ENCODE data around the gene MRPS25. TPM values are rescaled to one million over a fixed set of nuclear protein-coding genes. Genes with fewer than 3 reads are reported as not detected.

MRPS25 gene
- total and polyA plus RNA-seq, 5 donors, result 63.4 to 125 (median 92.7) TPM

GRCh38 chr3:15056676-15057404, 8.3 kb downstream of the MRPS25 start:
- H3K9me3 ChIP-seq (ENCODE audit: control insufficient read depth, low read length), result no peaks in the 10 kb centered on the region
- no peaks in the 10 kb centered on the region for H3K27me3 ChIP-seq (ENCODE audit: control insufficient read depth, insufficient read depth)
- ATAC-seq (peak; percentile 22 to 24), DNase-seq (no peak)
- no peaks in the 10 kb centered on the region for H3K4me1 ChIP-seq (ENCODE audit: control insufficient read depth, insufficient read depth, low read length)
- intact Hi-C loops (cut with DNase I), result loop anchor here in 1 of 4 donors (10.0 kb wide), 1 partner anchor 882 kb away; the partner anchor contains the start of genes LSM3 and XPC
- no peak overlapping the region for H3K4me3 ChIP-seq (ENCODE audit: low read length)
- 91% methylated on average over 19 of the region's 19 CpGs for WGBS
- no peak overlapping the region for H3K27ac ChIP-seq (ENCODE audit: low read length)

DNA sequence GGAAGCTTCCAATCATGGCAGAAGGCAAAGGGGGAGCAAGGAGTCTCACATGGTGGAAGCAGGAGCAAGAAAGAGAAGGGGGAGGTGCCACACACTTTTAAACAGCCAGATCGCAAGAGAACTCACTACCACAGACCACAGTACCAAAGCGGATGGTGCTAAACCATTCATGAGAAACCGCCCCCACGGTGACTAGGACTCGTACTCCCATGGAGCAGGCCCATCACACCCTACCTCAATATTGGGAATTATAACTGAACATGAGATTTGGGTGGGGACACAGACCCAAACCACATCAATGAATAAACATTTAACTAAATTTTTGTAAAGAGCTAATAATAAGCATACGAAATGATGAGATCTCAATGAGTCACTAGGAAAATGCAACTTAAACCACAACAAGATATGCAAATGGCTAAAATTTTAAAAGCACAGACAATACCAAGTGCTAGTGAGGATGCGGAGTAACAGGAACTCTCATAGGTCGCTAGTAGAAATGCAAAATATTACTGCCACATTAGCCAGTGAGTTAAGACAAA, 10.0 kb downstream of the MRPS25 start:
- no peak for ATAC-seq
- intact Hi-C loops (cut with DNase I), result loop anchor here in 1 of 4 donors (10.0 kb wide), 1 partner anchor 880 kb away; the partner anchor contains the start of genes LSM3 and XPC
- no peak for DNase-seq
- Histone ChIP-seq H3K4me3 (ENCODE audit: low read length) (no peak overlapping the region), H3K9me3 (ENCODE audit: control insufficient read depth, low read length) (no peaks in the 10 kb centered on the region), H3K4me1 (ENCODE audit: control insufficient read depth, insufficient read depth, low read length) (no peaks in the 10 kb centered on the region), H3K27me3 (ENCODE audit: control insufficient read depth, insufficient read depth) (no peaks in the 10 kb centered on the region), H3K27ac (ENCODE audit: low read length) (no peak overlapping the region)
- 91% methylated on average over 8 of the region's 8 CpGs for WGBS

DNA sequence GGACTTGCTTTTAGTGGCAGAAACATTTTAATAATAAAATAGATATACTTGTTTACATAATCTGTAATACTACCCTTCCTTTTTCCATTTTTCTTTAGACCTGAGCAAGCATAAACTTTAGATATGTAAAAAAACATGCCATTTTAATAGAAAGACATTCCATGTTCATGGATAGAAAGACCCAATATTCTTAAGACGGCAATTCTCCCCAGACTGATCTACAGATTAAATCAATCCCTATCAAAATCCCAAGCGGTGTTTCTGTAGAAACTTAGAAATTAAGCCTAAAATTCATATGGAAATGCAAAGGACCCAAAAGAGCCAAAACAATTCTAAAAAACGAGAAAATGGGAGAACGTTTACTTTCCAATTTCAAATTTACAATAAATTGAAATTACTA, 11.6 kb downstream of the MRPS25 start:
- H3K27ac ChIP-seq (ENCODE audit: low read length), result no peak overlapping the region
- H3K4me1 ChIP-seq (ENCODE audit: control insufficient read depth, insufficient read depth, low read length), result no peaks in the 10 kb centered on the region
- intact Hi-C loops (cut with DNase I), result loop anchor here in 1 of 4 donors (10.0 kb wide), 1 partner anchor 879 kb away; the partner anchor contains the start of genes LSM3 and XPC
- WGBS, result 97% methylated on average over 4 of the region's 4 CpGs
- no peaks in the 10 kb centered on the region for H3K9me3 ChIP-seq (ENCODE audit: control insufficient read depth, low read length)
- no peak overlapping the region for H3K4me3 ChIP-seq (ENCODE audit: low read length)
- ATAC-seq (no peak), DNase-seq (no peak)
- no peaks in the 10 kb centered on the region for H3K27me3 ChIP-seq (ENCODE audit: control insufficient read depth, insufficient read depth)

DNA sequence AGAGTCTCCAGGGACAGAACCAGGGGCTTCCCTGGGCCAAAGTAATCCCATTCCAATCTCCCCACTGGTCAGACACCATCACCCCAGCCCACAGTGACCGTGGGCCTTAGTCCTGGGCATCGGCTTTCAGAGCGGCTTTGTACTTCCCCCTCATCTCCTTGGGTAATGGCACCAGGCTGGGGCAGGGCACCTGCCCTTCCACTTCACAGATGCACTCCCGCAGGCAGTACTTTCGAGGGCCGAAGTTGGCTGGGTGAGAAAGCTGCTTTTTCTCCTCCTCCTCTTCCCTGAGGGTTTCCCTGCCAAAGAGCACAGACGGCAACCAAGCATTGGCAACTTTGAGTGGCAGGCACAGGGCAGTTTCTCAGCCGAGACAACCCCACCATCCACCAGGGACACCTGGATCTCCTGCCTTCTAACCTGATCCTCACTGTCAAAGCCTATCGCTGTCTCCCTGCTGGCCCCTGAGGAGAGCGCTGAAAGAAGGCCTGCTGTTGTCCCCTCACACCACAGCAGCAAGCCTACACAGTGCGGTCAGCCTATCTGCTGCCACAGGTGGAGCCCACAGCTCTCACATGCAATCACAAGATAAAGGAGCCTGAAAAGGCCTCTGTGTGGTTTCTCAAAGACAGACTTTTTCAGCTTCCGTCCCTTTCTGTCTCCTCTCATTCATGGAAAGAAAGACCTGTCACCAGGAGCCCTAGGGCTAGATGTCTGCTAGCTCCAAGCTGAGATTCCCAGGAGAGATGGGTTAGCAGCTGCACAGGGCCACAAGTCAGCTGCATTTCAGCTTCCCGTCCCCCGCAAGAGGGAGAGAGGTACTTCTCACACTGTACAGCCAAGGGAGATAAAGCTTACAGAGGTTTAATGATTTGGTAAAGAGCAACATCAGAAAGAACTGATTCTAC, 12.5 kb downstream of the MRPS25 start:
- Histone ChIP-seq H3K9me3 (ENCODE audit: control insufficient read depth, low read length) (no peaks in the 10 kb centered on the region), H3K27me3 (ENCODE audit: control insufficient read depth, insufficient read depth) (no peaks in the 10 kb centered on the region), H3K4me1 (ENCODE audit: control insufficient read depth, insufficient read depth, low read length) (no peaks in the 10 kb centered on the region), H3K27ac (ENCODE audit: low read length) (no peak overlapping the region), H3K4me3 (ENCODE audit: low read length) (no peak overlapping the region)
- intact Hi-C loops (cut with DNase I), result loop anchor here in 1 of 4 donors (10.0 kb wide), 1 partner anchor 878 kb away; the partner anchor contains the start of genes LSM3 and XPC
- WGBS, result 88% methylated on average over 14 of the region's 14 CpGs
- DNase-seq (no peak), ATAC-seq (no peak)

DNA sequence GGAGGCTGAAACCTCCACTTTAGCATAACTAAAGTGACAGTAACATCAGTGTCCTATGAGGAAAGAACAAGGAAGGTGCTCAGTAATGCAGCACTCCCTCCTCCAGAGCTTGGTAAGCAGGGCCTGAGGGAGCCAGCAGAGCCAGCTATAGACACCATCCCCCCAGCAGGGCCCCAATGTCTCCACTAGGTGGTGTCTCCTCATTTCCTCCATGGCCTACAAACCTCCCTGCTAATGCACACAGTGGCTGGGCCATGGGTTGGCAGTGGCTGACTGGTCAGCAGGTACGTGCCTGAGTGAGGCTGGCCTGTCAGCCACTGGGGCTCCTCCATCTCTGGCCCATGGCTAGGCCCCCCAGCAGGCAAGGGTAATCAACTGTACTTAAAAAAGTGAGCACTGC, 13.6 kb downstream of the MRPS25 start:
- H3K27ac ChIP-seq (ENCODE audit: low read length), result no peak overlapping the region
- H3K9me3 ChIP-seq (ENCODE audit: control insufficient read depth, low read length), result no peaks in the 10 kb centered on the region
- DNase-seq (no peak), ATAC-seq (peak; percentile 59 to 63)
- WGBS, result 86% methylated on average over 1 of the region's 1 CpG
- intact Hi-C loops (cut with DNase I), result loop anchor here in 1 of 4 donors (10.0 kb wide), 1 partner anchor 877 kb away; the partner anchor contains the start of genes LSM3 and XPC
- H3K4me3 ChIP-seq (ENCODE audit: low read length), result no peak overlapping the region
- no peaks in the 10 kb centered on the region for H3K4me1 ChIP-seq (ENCODE audit: control insufficient read depth, insufficient read depth, low read length)
- H3K27me3 ChIP-seq (ENCODE audit: control insufficient read depth, insufficient read depth), result no peaks in the 10 kb centered on the region

DNA sequence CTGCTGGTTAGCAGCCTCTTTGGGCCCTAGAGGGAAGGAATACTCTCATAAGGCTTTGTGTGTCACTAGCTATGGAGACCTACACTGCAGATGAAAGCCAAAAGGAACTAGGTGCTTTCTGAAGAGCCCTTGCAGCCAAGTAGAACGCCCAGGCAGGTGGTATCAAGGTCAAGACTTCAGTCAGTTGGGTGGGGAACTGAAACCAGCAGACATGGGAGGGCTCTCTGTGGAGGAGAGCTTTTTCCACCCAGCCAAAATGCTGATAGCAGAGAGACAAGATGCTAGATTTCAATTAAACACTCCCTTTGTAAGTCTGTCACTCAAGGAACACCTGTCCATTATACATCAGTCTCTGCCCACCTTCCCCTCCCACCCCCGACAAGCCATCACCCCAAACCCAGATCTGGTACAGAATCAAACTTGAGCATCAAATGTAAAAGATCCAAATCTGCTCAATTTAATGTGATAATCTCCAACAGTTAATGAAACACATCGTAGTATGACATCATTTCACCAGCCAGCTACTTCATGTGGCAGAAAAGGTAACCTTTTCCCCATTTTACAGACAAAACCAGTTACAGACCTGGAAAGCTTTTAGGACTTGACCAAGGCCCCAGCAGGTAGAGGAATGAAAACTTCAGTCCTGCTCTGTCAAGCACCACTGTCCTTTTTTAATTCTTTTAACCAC, 14.6 kb downstream of the MRPS25 start:
- Histone ChIP-seq H3K4me1 (ENCODE audit: control insufficient read depth, insufficient read depth, low read length) (no peaks in the 10 kb centered on the region), H3K27ac (ENCODE audit: low read length) (no peak overlapping the region), H3K27me3 (ENCODE audit: control insufficient read depth, insufficient read depth) (no peaks in the 10 kb centered on the region), H3K9me3 (ENCODE audit: control insufficient read depth, low read length) (no peaks in the 10 kb centered on the region), H3K4me3 (ENCODE audit: low read length) (no peak overlapping the region)
- DNase-seq (no peak), ATAC-seq (no peak)
- intact Hi-C loops (cut with DNase I), result loop anchor here in 1 of 4 donors (10.0 kb wide), 1 partner anchor 876 kb away; the partner anchor contains the start of genes LSM3 and XPC
- WGBS, result 86% methylated on average over 3 of the region's 3 CpGs

DNA sequence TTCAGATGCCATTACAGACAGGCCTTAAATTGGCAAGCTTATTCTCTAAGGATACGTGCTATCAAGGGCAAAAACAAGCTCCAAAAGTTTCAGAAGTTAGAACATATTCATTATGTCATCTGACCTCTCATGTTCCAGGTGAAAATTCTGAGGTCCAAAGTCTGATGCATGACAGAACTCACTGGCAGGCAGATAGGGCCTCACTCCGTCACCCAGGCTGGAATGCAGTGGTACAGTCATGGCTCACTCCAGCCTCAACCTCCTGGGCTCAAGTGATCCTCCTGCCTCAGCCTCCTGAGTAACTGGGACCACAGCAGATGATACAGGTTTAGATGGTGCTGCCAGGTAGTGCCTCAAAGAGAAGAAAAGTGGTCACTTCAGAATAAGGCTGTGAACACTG, 15.5 kb downstream of the MRPS25 start:
- Histone ChIP-seq H3K9me3 (ENCODE audit: control insufficient read depth, low read length) (no peaks in the 10 kb centered on the region), H3K27ac (ENCODE audit: low read length) (no peak overlapping the region)

GRCh38 chr3:15045667-15046066, 19.4 kb downstream of the MRPS25 start:
- Histone ChIP-seq H3K4me3 (ENCODE audit: low read length) (no peak overlapping the region), H3K27ac (ENCODE audit: low read length) (no peak overlapping the region), H3K27me3 (ENCODE audit: control insufficient read depth, insufficient read depth) (no peaks in the 10 kb centered on the region), H3K4me1 (ENCODE audit: control insufficient read depth, insufficient read depth, low read length) (no peaks in the 10 kb centered on the region), H3K9me3 (ENCODE audit: control insufficient read depth, low read length) (no peaks in the 10 kb centered on the region)
- WGBS, result 46% methylated on average over 1 of the region's 1 CpG
- DNase-seq (no peak), ATAC-seq (peak; percentile 31)
- intact Hi-C loops (cut with DNase I), result loop anchor here in 1 of 4 donors (10.0 kb wide), 1 partner anchor 101 kb away; the partner anchor contains the start of gene NR2C2

More for the DNA sequence above, 15.5 kb downstream of the MRPS25 start:
- intact Hi-C loops (cut with DNase I), result loop anchor here in 1 of 4 donors (10.0 kb wide), 1 partner anchor 105 kb away; the partner anchor contains the start of gene NR2C2
- 85% methylated on average over 2 of the region's 2 CpGs for WGBS
- ATAC-seq (no peak), DNase-seq (no peak)
- Histone ChIP-seq H3K4me3 (ENCODE audit: low read length) (no peak overlapping the region), H3K4me1 (ENCODE audit: control insufficient read depth, insufficient read depth, low read length) (no peaks in the 10 kb centered on the region), H3K27me3 (ENCODE audit: control insufficient read depth, insufficient read depth) (no peaks in the 10 kb centered on the region)

DNA sequence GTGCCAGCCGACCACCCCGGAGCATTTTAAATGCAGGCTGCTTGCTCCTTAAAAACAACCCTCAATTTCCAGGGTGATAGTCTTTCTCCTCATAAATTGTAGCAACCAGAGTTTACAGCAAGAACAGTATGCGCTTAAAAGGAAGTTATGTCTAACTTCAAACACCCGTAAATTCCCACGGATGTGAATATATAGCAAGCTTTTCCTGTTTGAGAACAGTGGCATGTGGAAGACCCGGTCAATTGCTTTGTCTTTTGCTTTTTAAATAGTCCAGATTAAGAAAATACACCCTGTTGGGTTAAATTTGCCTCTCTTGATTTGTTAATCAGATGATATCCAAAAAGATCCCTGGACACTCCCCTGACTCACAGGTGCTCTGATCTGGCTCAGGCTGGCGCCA, 20.8 kb downstream of the MRPS25 start:
- no peaks in the 10 kb centered on the region for H3K9me3 ChIP-seq (ENCODE audit: control insufficient read depth, low read length)

More for the DNA sequence above, 20.8 kb downstream of the MRPS25 start:
- H3K27me3 ChIP-seq (ENCODE audit: control insufficient read depth, insufficient read depth), result no peaks in the 10 kb centered on the region
- H3K4me1 ChIP-seq (ENCODE audit: control insufficient read depth, insufficient read depth, low read length), result peaks cover 4% of the 10 kb centered on the region
- WGBS, result 79% methylated on average over 7 of the region's 7 CpGs
- DNase-seq (no peak), ATAC-seq (no peak)
- intact Hi-C loops (cut with DNase I), result loop anchor here in 1 of 4 donors (10.0 kb wide), 1 partner anchor 100 kb away; the partner anchor contains the start of gene NR2C2
- no peak overlapping the region for H3K4me3 ChIP-seq (ENCODE audit: low read length)
- no peak overlapping the region for H3K27ac ChIP-seq (ENCODE audit: low read length)

All from right cardiac atrium (tissue), 5 donors.